ELR (cell line): ENCODE measurements around the gene TAF1L.
"Not testable (repeated sequence)": the region's sequence is repeated elsewhere in the genome, so short reads cannot be mapped to it uniquely, and the experiment has no call there.

Experiments used
- DNase-seq: peaks from one replicate; pipeline ENCODE4 v3.0.0-alpha.2; 2015; ENCODE audit warnings: low read depth

The TAF1L gene, protein sequence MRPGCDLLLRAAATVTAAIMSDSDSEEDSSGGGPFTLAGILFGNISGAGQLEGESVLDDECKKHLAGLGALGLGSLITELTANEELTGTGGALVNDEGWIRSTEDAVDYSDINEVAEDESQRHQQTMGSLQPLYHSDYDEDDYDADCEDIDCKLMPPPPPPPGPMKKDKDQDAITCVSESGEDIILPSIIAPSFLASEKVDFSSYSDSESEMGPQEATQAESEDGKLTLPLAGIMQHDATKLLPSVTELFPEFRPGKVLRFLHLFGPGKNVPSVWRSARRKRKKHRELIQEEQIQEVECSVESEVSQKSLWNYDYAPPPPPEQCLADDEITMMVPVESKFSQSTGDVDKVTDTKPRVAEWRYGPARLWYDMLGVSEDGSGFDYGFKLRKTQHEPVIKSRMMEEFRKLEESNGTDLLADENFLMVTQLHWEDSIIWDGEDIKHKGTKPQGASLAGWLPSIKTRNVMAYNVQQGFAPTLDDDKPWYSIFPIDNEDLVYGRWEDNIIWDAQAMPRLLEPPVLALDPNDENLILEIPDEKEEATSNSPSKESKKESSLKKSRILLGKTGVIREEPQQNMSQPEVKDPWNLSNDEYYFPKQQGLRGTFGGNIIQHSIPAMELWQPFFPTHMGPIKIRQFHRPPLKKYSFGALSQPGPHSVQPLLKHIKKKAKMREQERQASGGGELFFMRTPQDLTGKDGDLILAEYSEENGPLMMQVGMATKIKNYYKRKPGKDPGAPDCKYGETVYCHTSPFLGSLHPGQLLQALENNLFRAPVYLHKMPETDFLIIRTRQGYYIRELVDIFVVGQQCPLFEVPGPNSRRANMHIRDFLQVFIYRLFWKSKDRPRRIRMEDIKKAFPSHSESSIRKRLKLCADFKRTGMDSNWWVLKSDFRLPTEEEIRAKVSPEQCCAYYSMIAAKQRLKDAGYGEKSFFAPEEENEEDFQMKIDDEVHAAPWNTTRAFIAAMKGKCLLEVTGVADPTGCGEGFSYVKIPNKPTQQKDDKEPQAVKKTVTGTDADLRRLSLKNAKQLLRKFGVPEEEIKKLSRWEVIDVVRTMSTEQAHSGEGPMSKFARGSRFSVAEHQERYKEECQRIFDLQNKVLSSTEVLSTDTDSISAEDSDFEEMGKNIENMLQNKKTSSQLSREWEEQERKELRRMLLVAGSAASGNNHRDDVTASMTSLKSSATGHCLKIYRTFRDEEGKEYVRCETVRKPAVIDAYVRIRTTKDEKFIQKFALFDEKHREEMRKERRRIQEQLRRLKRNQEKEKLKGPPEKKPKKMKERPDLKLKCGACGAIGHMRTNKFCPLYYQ (N-terminal part only)

DNA sequence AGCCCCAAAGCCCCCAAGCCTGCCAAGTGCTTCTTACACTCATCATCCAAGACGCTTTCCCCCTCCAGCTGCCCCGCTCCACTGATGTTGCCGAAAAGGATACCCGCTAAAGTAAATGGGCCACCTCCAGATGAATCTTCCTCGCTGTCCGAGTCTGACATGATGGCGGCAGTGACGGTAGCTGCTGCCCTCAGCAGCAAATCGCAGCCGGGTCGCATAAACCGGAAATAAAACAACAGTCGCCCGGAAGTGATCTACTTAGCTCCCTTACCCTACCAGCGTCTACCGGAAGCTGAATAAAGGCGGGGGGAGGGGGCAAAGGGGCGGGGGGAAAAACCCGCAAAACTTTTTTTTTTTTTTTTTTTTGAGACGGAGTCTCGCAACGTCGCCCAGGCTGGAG lies at the start of gene TAF1L:
Gene TAF1L, minus strand, starts transcription at position 308 of the 400 bp plus-strand sequence. Its CDS starts 90 bp downstream, at position 218.
- DNase-seq: no peak

DNA sequence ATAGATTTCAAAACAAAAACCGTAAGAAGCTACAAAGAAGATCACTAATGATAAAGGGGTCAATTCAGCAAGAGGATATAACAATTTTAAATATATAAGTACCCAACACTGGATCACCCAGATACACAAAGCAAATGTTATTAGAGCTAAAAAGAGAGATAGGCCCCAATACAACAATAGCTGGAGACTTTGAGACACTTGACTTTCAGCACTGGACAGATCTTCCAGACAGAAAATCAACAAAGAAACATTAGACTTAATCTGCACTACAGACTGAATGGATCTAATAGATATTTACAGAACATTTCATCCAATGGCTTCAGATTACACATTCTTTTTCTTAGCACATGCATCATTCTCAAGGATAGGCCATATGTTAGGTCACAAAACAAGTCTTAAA lies 46.3 kb upstream of the TAF1L start:
- no peak for DNase-seq

DNA sequence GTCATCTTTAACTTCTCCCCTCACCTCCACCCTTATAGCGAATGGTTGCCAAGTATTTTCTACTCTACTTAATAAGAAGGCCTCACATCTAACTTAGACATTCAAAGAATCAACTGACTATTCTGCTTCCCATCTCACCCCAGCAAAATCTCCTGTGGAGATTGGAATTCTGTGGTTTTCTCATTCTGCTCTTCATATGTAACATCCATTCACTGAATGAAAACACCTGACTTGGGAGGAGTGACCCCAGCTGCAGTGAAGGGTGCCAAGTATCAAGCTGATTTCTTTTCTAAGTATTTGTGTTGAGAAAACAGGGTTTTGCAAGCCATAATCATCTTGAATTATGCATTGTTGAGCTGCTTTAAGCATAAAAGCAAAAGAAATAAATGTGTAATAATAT lies 42.5 kb upstream of the TAF1L start:
- no peak for DNase-seq

DNA sequence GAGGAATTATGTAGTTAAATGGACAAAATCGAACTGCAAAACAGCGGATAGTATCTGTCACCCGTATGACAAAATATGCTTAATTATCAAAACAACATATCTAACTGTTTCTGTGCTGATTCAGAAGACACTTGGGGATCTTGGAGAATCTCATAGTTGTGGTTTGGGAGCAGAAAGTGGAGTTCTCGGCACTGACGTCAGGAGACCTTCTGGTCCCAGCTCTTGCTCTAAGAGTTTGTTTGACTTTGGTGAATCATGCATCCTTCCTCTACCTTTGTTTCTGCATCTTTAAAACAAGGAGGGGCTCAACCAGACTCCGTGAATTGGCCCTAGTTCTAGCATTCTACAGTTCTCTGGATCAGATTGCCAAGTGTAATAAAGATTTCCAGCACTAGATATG lies 37.0 kb upstream of the TAF1L start:
- DNase-seq: peak; percentile 67

DNA sequence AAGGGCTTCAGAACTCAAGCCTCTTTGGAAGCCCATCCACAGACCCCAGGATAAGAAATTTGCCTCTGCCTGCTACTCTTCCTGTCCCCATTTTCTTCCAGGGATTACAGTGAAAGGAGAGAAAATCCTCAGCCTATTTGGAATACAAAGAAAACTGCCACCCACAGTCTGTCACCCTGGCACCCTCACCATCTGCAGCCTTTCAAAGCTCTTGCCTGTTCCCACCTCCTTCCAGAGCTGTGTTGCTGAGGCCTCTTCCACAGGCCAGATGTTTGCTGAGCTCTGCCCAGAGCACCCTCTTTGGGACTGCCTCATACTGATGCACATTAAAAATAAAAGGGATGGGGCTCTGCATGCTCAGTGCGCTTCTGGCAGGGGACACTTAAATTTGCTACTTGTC lies 35.9 kb upstream of the TAF1L start:
- no peak for DNase-seq

DNA sequence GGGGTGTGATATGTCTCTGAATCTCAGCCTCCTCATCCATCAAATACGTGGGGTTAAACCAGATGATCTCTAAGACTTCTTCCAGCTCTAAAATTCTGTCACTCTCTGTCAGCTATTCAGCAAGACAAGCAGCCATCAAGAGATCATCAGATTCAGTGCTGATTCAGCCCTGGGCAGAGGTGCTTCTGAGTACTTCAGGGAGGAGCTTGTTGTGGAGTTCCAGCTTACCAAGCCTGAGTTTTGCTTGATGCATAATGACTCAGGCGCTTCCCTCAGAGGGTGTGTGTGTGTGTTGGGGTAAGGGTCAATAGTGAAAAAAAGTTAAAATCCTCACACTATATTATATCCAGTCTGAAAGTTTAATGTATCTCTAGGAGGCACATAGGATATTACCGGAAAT lies 29.6 kb upstream of the TAF1L start:
- DNase-seq: peak; percentile 43

DNA sequence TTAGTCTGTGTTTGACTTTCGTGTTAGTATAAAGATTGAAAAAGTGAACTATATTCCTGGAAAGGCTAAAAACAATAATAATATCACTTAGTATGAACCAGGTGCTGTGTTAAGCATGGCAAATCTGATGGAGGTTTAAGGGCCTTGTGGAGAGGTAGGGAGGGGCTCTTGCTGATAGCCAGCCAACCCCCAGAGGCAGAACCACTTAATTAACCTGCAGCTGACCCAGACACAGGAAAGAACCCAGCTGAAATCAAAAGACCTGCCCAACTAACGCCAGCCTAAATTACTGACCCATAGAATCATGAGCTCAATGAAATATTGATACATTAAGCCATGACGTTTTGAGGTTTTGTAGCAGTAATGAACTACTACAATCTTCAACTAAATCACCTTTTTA lies 28.3 kb upstream of the TAF1L start:
- no peak for DNase-seq

DNA sequence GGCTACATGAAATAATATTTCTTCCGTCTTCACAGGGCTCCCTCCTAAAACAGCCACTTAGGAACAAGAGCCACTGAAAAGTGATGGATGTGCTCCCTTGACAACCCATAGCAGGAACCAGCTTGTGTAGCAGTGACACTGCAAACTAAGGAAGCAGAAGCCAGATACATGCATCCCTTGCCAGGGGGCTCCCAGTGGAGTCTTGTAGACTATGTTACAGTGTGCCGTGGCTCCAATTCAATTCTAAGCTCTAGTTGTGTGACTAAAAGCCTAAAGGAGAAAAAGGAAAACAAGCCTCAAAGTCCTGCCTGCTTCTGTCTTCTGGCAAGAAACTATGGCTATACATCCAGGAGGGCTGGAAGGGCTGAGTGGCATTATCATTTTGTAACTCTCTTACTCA lies 12.2 kb upstream of the TAF1L start:
- DNase-seq: no peak

DNA sequence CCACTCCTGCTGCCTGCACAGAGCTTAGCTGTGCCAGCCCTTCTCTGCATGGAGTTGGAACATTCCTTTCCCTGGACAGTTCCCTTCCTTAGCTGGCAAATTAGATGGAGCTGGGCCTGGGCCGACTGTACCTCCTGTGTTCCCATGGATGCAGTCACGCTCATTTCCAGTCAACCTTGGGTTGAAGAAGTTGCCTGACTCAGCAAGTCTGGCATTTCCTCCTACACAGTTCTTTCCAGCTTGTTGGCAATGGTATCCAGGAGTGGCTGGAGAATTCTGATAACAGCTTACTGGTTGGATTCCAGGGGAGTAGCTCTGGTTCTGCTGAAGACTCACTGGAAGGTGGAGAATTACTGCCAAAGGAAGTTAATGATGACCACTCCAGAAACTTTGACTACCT lies 9.2 kb upstream of the TAF1L start:
- peak; percentile 63 for DNase-seq

DNA sequence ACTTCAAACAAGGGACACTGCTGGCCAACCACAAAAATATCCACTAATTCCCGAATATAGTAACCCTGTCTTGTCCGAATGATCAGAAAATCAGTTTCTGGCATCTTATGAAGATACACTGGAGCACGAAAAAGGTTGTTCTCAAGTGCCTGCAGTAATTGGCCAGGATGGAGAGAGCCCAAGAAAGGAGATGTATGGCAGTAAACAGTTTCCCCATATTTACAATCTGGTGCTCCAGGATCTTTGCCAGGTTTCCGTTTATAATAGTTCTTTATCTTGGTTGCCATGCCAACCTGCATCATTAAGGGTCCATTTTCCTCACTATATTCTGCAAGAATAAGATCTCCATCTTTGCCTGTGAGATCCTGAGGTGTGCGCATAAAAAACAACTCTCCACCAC lies 2.3 kb downstream of the TAF1L start:
- not testable (repeated sequence) for DNase-seq

DNA sequence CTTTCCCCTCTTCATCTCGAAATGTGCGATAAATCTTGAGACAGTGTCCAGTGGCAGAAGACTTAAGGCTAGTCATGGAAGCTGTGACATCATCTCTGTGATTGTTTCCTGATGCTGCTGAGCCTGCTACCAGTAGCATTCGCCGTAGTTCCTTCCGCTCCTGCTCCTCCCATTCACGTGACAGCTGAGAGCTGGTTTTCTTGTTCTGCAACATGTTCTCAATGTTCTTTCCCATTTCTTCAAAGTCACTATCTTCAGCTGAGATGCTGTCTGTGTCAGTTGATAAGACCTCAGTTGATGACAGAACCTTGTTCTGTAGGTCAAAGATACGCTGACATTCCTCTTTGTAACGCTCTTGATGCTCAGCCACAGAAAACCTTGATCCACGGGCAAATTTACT lies 3.5 kb downstream of the TAF1L start:
- no peak for DNase-seq

DNA sequence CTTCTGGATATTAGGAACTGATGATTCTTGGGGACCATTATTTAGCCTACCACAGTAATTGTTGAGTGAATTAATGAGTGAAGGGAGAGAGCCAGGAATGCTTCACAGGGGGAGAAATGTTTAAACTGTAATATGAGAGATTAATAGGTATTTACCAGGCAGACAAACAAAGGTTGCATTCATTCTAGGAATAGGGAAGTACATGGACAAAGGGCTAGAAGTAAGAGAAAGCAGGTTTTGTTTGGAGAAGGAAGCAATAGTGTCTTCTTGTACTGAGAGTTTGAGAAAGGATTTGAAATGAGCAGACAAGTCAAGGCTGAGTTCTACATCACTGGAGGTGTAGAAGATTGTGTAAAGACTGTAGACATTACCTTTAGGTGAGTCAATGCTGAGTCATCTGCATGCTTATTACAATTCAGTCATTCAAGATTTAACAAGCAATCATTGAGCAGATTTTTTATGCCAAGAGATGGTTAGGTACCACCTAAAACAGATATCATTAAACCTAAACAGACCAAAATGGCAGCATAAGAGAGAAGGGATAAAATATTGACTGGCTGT lies 8.0 kb downstream of the TAF1L start:
- DNase-seq: peak; percentile 19

DNA sequence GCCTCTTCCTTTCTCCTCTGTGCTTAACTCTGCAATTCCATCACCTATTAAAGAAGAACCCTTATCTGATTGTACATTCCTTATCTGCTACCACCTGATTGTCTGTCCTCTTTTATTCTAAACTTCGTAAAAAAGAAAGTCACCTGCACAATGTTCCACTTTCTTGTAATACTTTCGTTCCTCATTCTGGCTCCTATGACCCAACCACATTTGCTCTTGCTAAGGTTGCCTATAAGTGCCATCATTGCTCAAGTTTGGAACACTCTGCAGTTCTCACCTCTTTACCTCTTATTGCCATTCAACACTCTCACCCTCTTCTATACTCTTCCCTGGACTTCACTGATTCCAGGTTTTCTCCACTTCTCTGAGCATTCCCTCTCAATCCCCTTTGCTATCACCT lies 10.1 kb downstream of the TAF1L start:
- DNase-seq: no peak

DNA sequence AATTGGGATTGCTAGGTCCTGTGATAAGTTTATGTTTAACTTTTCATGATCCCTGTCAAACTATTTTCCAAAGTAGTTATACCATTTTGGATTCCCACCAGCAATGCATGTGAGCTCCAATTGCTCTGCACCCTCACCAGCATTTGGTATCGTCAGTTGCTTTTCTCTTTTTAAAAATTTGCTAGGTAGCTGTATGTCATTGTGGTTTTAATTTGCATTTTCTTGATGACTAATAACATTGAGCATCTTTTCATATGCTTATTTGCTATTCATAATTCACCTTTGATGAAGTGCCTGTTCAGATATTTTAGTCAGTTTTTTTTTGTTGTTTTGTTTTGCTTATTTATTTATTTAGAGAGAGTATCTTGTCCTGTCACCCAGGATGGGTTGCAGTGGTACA lies 12.5 kb downstream of the TAF1L start:
- no peak for DNase-seq

DNA sequence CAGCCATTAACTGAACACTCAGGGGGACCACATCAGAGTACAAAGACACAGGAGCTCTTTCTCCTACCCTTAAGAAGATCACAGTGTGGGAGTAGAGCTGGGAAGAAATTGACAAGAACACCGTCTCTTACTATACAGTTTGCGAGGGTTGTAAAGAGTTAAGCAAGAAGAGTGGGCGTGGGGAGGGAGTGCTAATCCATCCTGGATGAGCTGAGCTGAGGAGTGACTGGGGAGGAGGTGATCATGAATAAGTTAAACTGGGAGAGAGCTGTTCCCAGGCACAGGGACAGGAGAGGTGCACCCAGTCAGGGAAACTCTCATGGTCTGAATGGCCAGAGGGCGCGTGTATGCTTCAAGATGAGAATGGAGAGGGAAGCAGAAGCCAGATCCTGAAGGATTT lies 17.2 kb downstream of the TAF1L start:
- no peak for DNase-seq

DNA sequence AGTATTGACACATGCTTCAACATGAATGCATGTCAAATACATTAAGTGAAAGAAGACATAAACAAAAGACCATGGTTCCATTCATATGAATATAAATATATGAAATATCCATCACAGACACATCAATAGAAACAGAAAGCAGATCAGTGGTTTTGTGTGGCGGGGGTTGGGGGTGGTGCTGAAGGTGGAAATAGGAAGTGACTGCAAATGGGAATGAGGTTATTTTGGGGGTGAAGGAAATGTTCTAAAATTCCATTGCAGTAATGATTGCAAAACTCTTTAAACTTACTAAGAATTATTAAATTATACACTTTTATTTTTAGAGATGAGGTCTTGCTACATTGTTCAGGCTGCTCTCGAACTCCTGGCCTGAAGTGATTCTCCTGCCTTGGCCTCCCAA lies 28.7 kb downstream of the TAF1L start:
- no peak for DNase-seq

DNA sequence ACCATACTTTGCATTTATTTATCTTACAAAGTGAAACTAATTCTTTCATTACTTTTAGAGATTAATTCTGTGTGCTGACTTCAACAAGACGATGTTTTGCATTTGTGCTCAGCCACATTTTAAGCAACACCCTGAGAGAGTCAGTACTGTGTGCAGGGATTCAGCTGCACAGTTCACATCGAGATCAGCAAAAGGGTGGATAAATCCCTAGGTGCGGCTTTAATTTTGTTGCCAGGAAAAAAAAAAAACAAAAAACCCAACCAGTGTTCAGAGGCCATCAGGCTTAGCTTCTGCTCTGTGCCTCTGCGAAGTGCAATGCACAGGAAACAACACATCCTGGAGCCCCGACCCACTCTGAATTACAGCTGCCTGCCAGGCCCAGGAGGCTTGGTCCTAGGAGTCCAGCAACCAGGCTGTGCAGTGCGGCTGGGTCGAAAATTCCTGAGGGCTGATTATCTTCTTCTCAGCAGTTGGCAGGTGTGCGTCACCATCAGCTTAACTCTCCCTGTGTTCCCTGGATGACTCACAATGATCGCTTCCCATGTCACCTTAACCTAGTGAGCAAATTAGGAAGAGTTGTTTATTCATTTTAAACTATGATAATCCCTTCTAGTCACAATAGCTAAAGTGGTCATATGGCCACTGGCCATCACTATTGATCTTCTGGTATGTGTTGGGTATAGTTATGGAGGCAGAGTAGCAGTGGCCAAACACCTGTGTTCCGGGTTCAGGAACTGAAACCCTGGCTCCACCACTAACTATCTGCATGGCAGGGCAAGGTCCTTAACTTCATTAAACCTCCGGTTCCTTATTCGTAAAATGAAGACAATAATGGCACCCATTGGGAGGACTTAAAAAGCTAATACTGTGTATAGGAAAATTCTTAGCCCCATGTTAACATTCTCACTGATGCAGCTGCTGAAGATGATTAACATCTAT lies 31.3 kb downstream of the TAF1L start:
- DNase-seq: peak; percentile 53

DNA sequence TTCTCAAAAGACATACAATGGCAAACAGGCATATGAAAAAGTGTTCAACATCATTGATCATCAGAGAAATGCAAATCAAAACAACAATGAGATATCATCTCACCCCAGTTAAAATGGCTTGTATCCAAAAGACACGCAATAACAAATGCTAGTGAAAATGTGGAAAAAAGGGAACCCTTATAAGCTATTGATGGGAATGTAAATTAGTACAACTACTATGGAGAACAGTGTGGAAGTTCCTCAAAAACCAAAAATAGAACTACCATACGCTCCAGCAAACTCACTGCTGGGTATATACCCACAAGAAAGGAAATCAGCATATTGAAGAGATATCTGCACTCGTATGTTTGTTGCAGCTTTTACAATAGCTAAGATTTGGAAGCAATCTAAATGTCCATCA lies 36.4 kb downstream of the TAF1L start:
- DNase-seq: not testable (repeated sequence)

DNA sequence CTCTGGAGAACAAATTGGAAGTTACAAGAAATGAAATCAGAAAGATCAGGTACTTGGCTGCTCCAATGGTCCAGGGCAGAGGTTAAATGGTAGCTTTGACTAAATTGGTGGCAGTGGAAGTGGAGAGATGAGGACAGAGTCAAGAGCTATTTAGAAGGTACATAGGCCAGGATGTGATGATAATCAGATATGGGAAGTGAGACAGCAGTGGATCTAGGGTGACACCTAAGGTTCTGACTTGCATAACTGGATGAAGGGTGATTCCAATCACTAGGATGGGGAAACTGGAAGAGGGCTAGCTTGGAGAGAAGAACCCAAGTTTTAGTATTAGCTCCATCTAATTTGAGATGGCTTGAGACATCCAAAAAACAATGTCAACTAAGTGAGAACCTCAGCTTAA lies 38.5 kb downstream of the TAF1L start:
- DNase-seq: no peak

DNA sequence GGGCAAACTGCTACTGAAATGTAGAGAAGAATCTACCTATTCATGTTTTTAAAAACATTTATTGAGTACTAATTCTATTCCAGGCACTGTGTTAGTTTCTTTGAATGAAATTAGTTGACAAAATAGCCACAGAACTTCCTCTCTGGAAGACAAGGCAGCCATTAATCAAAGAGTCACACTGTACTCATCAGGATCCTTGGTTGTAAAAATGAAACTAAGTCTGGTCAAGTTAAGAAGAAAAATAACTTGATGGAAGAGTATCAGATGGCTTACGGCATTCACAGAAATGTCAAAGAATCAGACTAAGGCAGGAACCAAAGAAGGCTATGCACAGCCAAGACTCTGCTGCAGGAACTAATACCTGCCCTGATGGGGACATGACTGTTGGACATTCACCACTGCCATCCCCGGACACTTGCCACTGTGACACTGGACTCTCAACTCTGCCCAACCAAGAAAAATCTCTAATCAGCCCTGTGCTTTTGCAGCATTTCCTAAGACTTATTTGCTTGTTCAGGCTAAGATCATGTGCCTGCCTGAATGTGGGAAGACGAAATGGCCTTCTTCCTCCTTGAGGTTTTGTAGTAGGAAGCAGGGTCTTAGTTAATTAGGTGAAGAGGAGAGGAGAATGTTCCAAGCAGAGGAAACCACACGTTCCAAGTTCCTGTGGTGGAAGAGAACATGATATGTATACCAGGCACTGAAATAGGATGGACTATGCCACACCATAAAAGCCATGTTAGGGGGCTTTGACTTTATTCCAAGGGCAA lies 39.2 kb downstream of the TAF1L start:
- DNase-seq: no peak
